Activated CD4-positive, alpha-beta T cell treated with anti-CD3 and anti-CD28 coated beads, Interleukin-2, amount 10 ng/mL, durations not matched to agents 7 days and 5 days (primary cell): Measurements from ENCODE around the gene F2RL3. TPM values are rescaled to one million over a fixed set of nuclear protein-coding genes. Genes with fewer than 3 reads are reported as not detected.
A peak's percentile ranks its signal among the peaks of the same experiment; 100 is the strongest.

Experiments
- CTCF ChIA-PET: fragments of 350-600 bp; sonication (Branson Sonifier 250); formaldehyde crosslinking; loops from one replicate; lab custom pipeline; 2021; ENCODE audit warnings: antibody characterized with exemption; lab: Charles Lee
- POLR2A ChIA-PET: fragments of 350-600 bp; sonication (Branson Sonifier 250); formaldehyde crosslinking; loops from one replicate; lab custom pipeline; 2021; ENCODE audit warnings: antibody characterized with exemption; lab: Charles Lee
- DNase-seq: peaks from one replicate; pipeline ENCODE4 v3.0.0-alpha.2; 2020
- H3K27ac Mint-ChIP-seq: one replicate; pipeline ENCODE4 v1.8.0; 2021; ENCODE audit warnings: mild to moderate bottlenecking, moderate library complexity, mixed read lengths
- H3K27me3 Mint-ChIP-seq: one replicate; pipeline ENCODE4 v1.8.0; 2021; ENCODE audit warnings: mixed read lengths
- H3K36me3 Mint-ChIP-seq: one replicate; pipeline ENCODE4 v1.8.0; 2021; ENCODE audit warnings: low read depth, mixed read lengths
- H3K4me1 Mint-ChIP-seq: one replicate; pipeline ENCODE4 v1.8.0; 2021; ENCODE audit warnings: mixed read lengths
- H3K4me3 Mint-ChIP-seq: one replicate; pipeline ENCODE4 v1.8.0; 2021; ENCODE audit warnings: mild to moderate bottlenecking, moderate library complexity, mixed read lengths
- H3K9me3 Mint-ChIP-seq: one replicate; pipeline ENCODE4 v1.8.0; 2021; ENCODE audit warnings: mixed read lengths
- total RNA-seq, 2 experiments: library from RNA; stranded (reverse); gene quantifications; one replicate each; pipeline ENCODE4 v1.2.3, GENCODE V29; 2021

Gene F2RL3
- total RNA-seq, 2 experiments from 2014 or later, result 0.35 to 0.65 TPM

DNA sequence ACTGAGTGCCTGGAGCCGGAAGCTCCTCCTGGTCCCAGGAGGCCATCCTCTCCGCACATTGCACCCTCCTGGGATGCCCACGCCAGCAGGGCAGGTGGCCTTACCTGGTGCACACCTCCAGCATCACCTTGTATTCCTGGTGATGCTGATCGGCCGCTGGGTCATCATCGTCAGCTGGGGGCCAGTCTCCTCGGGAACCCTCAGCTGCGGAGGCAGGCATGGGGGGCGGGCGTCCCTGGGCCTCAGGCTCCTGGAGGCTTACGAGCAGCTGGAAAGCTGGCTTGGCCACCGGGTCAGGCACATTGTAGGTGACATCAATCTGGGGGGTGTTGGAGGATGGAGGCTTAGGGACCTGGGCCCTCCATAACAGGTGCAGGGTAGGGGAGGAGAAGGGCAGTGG, 13.7 kb downstream of the F2RL3 start:
- H3K9me3 Mint-ChIP-seq, result no peaks in the 10 kb centered on the region
- peaks cover 18% of the 10 kb centered on the region for H3K4me1 Mint-ChIP-seq
- no peaks in the 10 kb centered on the region for H3K36me3 Mint-ChIP-seq
- no peak for DNase-seq
- H3K4me3 Mint-ChIP-seq, result no peak overlapping the region
- ChIA-PET CTCF (interaction anchor here (0.6 to 0.7 kb wide), 2 partner anchors 9 to 92 kb away, joined by 3 to 4 read pairs; no protein-coding TSS in a partner anchor), POLR2A (no interaction called here)
- H3K27me3 Mint-ChIP-seq, result peaks cover 10% of the 10 kb centered on the region
- H3K27ac Mint-ChIP-seq, result no peak overlapping the region

DNA sequence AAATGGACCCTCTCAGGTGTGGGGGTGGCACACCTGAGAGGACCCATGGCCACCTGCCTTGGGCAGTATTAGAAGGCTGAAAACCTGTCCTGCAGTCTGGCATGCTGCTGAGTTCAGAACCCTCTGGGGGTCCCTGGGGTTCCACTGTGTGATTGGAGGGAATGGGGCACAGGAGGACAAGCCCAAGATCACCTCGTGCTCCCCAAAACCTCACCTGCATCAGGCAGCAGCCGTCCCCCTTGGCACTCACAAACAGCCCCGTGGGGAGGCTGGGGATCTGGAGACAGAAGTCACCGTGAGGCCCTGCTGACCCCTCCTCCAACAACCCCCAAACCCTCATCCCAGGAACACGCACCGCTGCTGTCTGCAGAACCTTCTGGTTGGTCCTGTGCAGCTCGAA, 14.5 kb downstream of the F2RL3 start:
- no peak for DNase-seq
- Mint-ChIP-seq H3K36me3 (no peaks in the 10 kb centered on the region), H3K4me3 (no peak overlapping the region), H3K27me3 (peaks cover 6% of the 10 kb centered on the region), H3K9me3 (no peaks in the 10 kb centered on the region), H3K27ac (no peak overlapping the region), H3K4me1 (peaks cover 17% of the 10 kb centered on the region)
- ChIA-PET POLR2A (no interaction called here), CTCF (interaction anchor here (0.7 kb wide), 1 partner anchor 91 kb away, joined by 3 read pairs; no protein-coding TSS in a partner anchor)

DNA sequence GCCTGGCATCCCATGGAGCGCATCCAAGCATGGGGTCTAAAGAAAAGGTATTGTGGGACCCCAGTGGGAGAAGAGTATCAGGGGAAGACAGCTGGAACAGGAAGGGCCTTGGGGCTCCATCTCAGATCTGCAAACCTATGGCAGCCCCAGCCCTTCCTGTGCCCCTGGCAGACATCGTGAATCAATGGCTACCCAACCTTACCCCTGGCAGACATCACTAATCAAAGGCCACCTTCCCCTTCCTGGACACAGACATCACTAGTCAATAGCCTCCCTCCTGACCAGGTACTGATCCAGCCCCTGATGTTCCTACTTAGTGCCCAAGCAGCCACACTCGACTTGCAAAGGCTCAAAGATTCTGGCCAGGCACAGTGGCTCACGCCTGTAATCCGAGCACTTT, 15.8 kb downstream of the F2RL3 start:
- DNase-seq, result no peak
- peaks cover 6% of the 10 kb centered on the region for H3K4me1 Mint-ChIP-seq
- CTCF ChIA-PET, result no interaction called here
- H3K4me3 Mint-ChIP-seq, result no peak overlapping the region
- POLR2A ChIA-PET, result no interaction called here
- H3K9me3 Mint-ChIP-seq, result no peaks in the 10 kb centered on the region
- H3K27ac Mint-ChIP-seq, result no peak overlapping the region
- no peaks in the 10 kb centered on the region for H3K36me3 Mint-ChIP-seq
- no peaks in the 10 kb centered on the region for H3K27me3 Mint-ChIP-seq

DNA sequence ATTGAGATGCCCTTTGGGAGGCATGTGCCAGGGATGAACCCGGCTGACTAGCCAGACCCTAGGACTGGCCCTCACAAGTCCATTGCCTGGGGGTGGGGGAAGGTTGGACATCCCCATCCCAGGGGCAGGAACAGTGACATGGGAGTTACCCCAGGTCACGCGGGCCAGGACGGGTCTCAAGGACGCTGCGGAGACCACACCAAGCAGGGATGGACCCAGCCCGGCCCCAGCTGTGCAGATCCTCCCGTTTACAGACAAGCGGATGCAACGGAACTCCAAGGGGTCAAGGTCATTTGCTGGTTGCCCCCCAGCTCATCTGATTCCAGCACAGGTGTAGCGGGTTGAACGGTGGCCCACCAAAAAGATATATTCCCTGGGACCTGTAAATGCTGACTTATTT, 20.0 kb downstream of the F2RL3 start:
- no peak for DNase-seq
- CTCF ChIA-PET, result interaction anchor here (0.7 kb wide), 1 partner anchor 587 kb away, joined by 3 read pairs; no protein-coding TSS in a partner anchor
- Mint-ChIP-seq H3K9me3 (peaks cover 19% of the 10 kb centered on the region), H3K36me3 (no peaks in the 10 kb centered on the region), H3K27me3 (no peaks in the 10 kb centered on the region), H3K4me1 (no peaks in the 10 kb centered on the region), H3K27ac (no peak overlapping the region), H3K4me3 (no peak overlapping the region)
- POLR2A ChIA-PET, result no interaction called here

DNA sequence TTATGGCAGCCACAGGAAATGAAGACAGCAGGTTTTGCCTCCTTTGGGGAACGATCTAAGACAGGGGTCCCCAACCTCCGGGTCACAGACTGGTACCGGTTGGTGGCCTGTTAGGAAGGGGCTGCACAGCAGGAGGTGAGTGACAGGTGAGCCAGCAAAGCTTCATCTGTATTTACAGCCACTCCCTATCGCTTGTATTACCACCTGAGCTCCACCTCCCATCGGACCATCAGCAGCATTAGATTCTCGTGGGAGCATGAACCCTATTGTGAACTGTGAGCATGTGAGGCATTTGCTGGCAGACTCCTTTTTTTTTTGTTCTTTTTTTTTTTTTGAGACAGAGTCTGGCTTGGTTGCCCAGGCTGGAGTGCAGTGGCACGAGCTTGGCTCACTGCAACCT, 22.2 kb downstream of the F2RL3 start:
- H3K27ac Mint-ChIP-seq, result no peak overlapping the region
- DNase-seq, result no peak
- CTCF ChIA-PET, result interaction anchor here (0.6 to 0.9 kb wide), 2 partner anchors 8 to 40 kb away, joined by 3 to 4 read pairs; no protein-coding TSS in a partner anchor
- POLR2A ChIA-PET, result no interaction called here
- peaks cover 19% of the 10 kb centered on the region for H3K9me3 Mint-ChIP-seq
- H3K4me3 Mint-ChIP-seq, result no peak overlapping the region
- H3K36me3 Mint-ChIP-seq, result no peaks in the 10 kb centered on the region
- H3K27me3 Mint-ChIP-seq, result no peaks in the 10 kb centered on the region
- no peaks in the 10 kb centered on the region for H3K4me1 Mint-ChIP-seq

DNA sequence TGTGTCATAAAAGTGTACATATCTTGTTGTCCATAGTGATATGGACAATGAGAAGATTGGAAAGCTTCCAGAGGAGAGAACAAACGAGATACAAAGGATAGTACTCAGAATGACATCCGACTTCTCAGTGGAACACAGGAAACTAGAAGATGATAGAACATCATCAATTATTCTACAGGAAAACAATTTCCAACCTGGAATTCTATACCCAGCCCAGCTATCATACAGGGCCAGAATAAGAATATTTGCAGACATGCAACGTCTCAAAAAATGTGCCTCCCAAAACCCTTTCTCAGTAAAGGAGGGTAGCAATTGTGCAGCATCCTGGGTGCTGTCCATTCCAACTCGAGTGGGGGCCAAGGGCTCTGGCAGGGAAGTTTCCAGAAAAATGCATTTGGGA, 24.0 kb downstream of the F2RL3 start:
- H3K36me3 Mint-ChIP-seq, result no peaks in the 10 kb centered on the region
- no peaks in the 10 kb centered on the region for H3K4me1 Mint-ChIP-seq
- H3K27ac Mint-ChIP-seq, result no peak overlapping the region
- H3K4me3 Mint-ChIP-seq, result no peak overlapping the region
- POLR2A ChIA-PET, result no interaction called here
- no peaks in the 10 kb centered on the region for H3K27me3 Mint-ChIP-seq
- H3K9me3 Mint-ChIP-seq, result peaks cover 19% of the 10 kb centered on the region
- CTCF ChIA-PET, result no interaction called here
- DNase-seq, result no peak

DNA sequence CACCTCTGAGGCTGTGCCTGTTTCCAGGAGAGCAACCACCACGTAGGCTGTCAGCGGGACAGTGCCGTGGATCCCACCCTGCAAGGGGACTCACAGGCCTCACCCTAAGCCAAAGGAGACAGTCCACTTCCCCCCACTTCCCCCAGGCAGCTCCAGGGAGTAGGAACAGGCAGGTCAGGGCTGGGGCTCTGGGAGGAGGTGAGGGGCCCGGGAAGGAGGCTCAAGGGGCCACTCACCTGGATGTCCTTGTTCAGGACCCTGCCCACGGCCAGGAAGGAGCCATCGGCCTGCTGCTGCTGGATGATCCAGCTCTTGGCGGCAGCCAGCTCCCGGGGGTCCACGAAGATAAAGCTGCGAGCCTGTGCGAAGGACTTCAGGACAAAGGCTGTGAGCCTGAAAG, 25.6 kb downstream of the F2RL3 start:
- no peak for DNase-seq
- Mint-ChIP-seq H3K36me3 (no peaks in the 10 kb centered on the region), H3K4me3 (no peak overlapping the region), H3K27me3 (no peaks in the 10 kb centered on the region), H3K4me1 (no peaks in the 10 kb centered on the region), H3K9me3 (peaks cover 19% of the 10 kb centered on the region), H3K27ac (no peak overlapping the region)
- ChIA-PET POLR2A (no interaction called here), CTCF (no interaction called here)

DNA sequence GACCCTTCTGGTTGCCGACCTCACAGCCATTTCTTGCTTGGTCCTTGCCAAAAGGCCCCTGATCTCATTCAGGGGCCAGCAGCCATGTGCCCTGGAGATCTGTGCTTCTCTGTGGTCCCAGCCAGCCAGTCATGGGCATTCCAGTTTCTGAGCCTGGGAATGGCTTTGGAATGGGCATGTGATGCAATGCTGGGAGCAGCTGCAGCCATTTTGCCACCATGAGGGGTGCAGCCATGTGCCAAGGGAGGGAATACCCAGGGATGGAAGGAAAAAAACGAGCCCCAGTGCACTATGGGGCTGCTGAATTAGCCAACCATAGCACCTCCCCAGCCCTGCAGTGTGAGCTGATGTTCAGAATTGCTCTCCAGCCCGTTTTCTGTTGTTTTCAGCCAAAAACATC, 26.3 kb downstream of the F2RL3 start:
- no peaks in the 10 kb centered on the region for H3K27me3 Mint-ChIP-seq
- ChIA-PET CTCF (no interaction called here), POLR2A (no interaction called here)
- H3K36me3 Mint-ChIP-seq, result no peaks in the 10 kb centered on the region
- no peak overlapping the region for H3K4me3 Mint-ChIP-seq
- no peak for DNase-seq
- no peak overlapping the region for H3K27ac Mint-ChIP-seq
- H3K4me1 Mint-ChIP-seq, result no peaks in the 10 kb centered on the region
- peaks cover 19% of the 10 kb centered on the region for H3K9me3 Mint-ChIP-seq

DNA sequence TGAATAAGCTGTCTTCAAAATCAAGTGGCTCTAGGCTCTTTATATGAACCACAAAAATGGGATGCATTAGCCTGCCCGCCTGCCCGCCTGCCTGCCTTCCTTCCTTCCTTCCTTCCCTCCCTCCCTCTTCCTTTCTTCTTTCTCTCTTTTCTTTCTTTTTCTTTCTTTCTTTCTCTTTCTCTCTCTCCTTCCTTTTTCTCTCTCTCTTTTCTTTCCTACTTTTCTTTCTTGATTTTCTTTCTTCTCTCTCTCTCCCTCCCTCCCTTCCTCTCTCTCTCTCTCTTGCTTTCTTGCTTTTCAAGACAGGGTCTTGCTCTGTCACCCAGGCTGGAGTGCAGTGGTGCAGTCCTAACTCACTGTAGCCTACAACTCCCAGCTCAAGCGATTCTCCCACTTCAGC, 26.9 kb downstream of the F2RL3 start:
- H3K36me3 Mint-ChIP-seq, result no peaks in the 10 kb centered on the region
- H3K4me3 Mint-ChIP-seq, result no peak overlapping the region
- peak overlapping the region; percentile 22 for H3K27ac Mint-ChIP-seq
- peaks cover 19% of the 10 kb centered on the region for H3K9me3 Mint-ChIP-seq
- CTCF ChIA-PET, result no interaction called here
- no peak for DNase-seq
- H3K27me3 Mint-ChIP-seq, result no peaks in the 10 kb centered on the region
- POLR2A ChIA-PET, result no interaction called here
- H3K4me1 Mint-ChIP-seq, result no peaks in the 10 kb centered on the region

DNA sequence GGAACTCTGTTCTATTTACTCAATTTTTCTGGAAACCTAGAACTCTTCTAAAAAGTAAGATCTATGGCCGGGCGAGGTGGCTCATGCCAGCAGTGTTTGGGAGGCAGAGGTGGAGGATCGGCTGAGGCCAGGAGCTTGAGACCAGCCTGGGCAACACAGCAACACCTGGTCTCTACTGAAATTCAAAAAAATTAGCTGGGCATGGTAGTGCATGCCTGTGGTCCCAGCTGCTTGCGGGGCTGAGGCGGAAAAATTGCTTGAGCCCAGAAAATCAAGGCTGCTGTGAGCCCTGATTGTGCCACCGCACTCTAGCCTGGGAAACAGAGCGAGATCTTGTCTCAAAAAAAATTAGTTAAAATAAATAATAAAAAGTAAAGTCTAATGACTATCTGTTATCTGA, 28.6 kb downstream of the F2RL3 start:
- CTCF ChIA-PET, result interaction anchor here (1.0 kb wide), 1 partner anchor 18 kb away, joined by 4 read pairs; no protein-coding TSS in a partner anchor
- Mint-ChIP-seq H3K36me3 (no peaks in the 10 kb centered on the region), H3K4me3 (no peak overlapping the region), H3K9me3 (peaks cover 14% of the 10 kb centered on the region), H3K4me1 (no peaks in the 10 kb centered on the region), H3K27me3 (no peaks in the 10 kb centered on the region), H3K27ac (no peak overlapping the region)
- no peak for DNase-seq
- POLR2A ChIA-PET, result no interaction called here

DNA sequence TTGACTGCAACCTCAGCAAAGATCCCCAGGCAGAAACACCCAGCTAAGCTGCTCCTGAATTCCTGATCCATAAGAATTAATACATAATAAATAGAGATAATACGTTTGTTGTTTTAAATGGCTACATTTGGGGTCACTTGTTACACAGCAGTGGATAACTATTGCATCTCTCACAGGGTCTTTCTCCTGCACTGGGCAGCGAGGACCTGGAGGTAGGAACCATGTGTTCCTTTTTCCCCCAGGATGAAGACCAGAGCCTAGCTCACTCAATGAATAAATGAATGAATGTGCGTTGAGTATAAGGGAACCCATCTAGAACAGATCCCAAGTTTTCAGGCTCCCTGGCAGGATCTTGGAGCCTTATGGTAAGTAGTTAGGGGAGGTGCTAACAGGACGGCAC, 30.7 kb downstream of the F2RL3 start:
- Mint-ChIP-seq H3K9me3 (peaks cover 5% of the 10 kb centered on the region), H3K36me3 (no peaks in the 10 kb centered on the region), H3K4me1 (no peaks in the 10 kb centered on the region), H3K27me3 (no peaks in the 10 kb centered on the region), H3K4me3 (no peak overlapping the region), H3K27ac (no peak overlapping the region)
- ChIA-PET POLR2A (no interaction called here), CTCF (interaction anchor here (0.6 to 1.0 kb wide), 2 partner anchors 18 to 1073 kb away, joined by 3 read pairs; no protein-coding TSS in a partner anchor)
- DNase-seq, result no peak

DNA sequence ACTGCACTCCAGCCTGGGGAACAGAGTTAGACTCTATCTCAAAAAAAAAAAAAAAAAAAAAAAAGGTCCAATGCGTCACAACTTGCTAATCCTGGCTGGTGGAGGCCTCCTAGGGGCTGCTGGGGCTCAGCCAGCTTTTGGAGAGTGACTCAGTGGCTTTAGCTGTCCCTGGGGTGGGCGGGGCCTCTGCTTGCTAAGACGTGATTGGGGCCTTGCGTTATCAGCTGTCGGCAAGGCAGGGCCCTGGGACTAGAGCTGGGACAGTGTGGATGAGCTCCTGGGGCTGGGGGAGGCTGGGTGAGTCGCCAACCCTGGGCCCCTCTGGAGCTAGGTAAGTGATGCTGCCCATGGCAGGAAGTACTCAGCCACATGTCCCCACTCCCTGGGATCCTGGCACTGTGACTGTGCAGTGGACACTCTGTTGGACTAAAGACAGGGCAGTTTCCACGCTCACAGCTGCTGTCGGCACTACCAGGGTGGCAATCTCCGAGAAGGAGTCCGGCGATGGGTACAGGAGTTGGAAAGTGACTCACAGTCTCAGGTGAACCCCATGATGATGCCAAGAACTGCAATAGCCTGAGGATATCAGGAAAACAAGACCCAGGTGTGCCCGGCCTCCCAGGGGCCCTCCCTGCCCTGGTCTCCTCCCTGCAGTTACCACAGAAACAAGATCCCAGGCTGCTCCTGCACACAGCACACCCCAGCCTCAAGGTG, 32.2 kb downstream of the F2RL3 start:
- no peak overlapping the region for H3K27ac Mint-ChIP-seq
- H3K27me3 Mint-ChIP-seq, result no peaks in the 10 kb centered on the region
- H3K4me3 Mint-ChIP-seq, result no peak overlapping the region
- H3K36me3 Mint-ChIP-seq, result no peaks in the 10 kb centered on the region
- ChIA-PET POLR2A (no interaction called here), CTCF (no interaction called here)
- H3K4me1 Mint-ChIP-seq, result no peaks in the 10 kb centered on the region
- H3K9me3 Mint-ChIP-seq, result peaks cover 7% of the 10 kb centered on the region
- DNase-seq, result no peak

DNA sequence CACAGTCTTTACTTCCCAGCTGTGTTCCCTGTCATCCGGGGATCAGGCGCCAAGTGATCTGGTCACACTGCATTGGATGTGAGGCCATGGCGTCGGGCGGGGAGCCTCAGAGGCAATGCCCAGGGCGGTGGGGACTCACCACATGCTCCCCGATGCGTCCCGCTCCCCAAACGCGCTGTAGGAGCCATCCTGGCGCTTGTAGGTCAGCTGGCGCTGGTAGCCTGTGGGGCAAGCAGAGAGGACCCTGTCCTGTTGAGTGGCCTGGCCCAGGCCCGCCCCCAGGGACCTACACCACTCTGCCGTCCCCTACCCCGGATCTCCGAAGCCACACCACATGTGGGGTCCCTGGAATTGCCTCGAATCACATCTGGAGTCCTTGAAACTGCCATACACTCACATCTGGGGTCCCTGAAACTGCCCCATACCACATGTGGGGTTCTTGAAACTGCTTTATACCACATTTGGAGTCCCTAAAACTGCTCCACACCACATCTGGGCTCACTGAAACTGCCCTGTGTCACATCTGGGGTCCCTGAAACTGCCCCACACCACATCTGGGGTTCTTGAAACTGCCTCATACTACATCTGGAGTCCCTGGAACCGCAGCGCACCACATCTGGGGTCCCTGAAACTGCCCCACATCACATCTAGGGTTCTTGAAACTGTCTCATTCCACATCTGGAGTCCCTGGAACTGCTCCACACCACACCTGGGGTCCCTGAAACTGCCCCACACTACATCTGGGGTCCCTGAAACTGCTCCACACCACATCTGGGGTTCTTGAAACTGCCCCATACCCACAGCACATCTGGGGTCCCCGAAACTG, 33.2 kb downstream of the F2RL3 start:
- H3K36me3 Mint-ChIP-seq, result no peaks in the 10 kb centered on the region
- no peaks in the 10 kb centered on the region for H3K27me3 Mint-ChIP-seq
- no peak overlapping the region for H3K4me3 Mint-ChIP-seq
- H3K27ac Mint-ChIP-seq, result no peak overlapping the region
- H3K4me1 Mint-ChIP-seq, result no peaks in the 10 kb centered on the region
- peaks cover 12% of the 10 kb centered on the region for H3K9me3 Mint-ChIP-seq
- DNase-seq, result no peak
- POLR2A ChIA-PET, result no interaction called here
- CTCF ChIA-PET, result no interaction called here
